Heart left ventricle (tissue), 16 donors: ENCODE data around the gene ZKSCAN5. TPM values are rescaled to one million over a fixed set of nuclear protein-coding genes. Genes with fewer than 3 reads are reported as not detected.
"Not testable (repeated sequence)": the region's sequence is repeated elsewhere in the genome, so short reads cannot be mapped to it uniquely, and the experiment has no call there.

Experiments used
- ATAC-seq, 4 donors: fragments of 200-7000 bp; cut with Tn5 transposase; one replicate each; pipeline ENCODE4 v1.9.1; 2020 to 2022; ENCODE audit warnings: moderate library complexity in 4 of 4, mild to moderate bottlenecking in 3 of 4, moderate number of reproducible peaks in 1 of 4
- DNase-seq, 5 donors: peaks; one replicate each; pipeline ENCODE4 v3.0.0-alpha.2; 2020
- H3K27ac ChIP-seq, 12 donors: fragments of 200-600 bp; sonication (generic) in 4 of 12; one replicate each; pipeline versions ENCODE4 v1.5.0 to v1.8.0; 2016 to 2022; ENCODE audit warnings: mild to moderate bottlenecking in 2 of 12
- H3K27me3 ChIP-seq, 9 donors: fragments of 200-600 bp; sonication (generic) in 2 of 9; one replicate each; pipeline versions ENCODE4 v1.5.1 to v1.8.0; 2016 to 2022; ENCODE audit warnings: mild to moderate bottlenecking in 3 of 9
- H3K36me3 ChIP-seq, 9 donors: fragments of 200-600 bp; sonication (generic) in 2 of 9; one replicate each; pipeline versions ENCODE4 v1.5.0 to v1.8.0; 2018 to 2022; ENCODE audit warnings: mild to moderate bottlenecking in 2 of 9
- H3K4me1 ChIP-seq, 12 donors: fragments of 200-600 bp; sonication (generic) in 4 of 12; one replicate each; pipeline versions ENCODE4 v1.5.0 to v1.8.0; 2016 to 2022; ENCODE audit warnings: mild to moderate bottlenecking in 3 of 12
- H3K4me3 ChIP-seq, 12 donors: fragments of 200-600 bp; sonication (generic) in 4 of 12; one replicate each; pipeline versions ENCODE4 v1.5.0 to v1.8.0; 2017 to 2022; ENCODE audit warnings: mild to moderate bottlenecking in 9 of 12, moderate library complexity in 4 of 12
- H3K9me3 ChIP-seq, 12 donors: fragments of 200-600 bp; sonication (generic) in 4 of 12; one replicate each; pipeline versions ENCODE4 v1.5.0 to v1.8.0; 2016 to 2022; ENCODE audit warnings: mild to moderate bottlenecking in 1 of 12
- CTCF ChIP-seq, 12 donors: fragments of 200-600 bp; sonication (generic) in 4 of 12; IDR thresholded peaks; one replicate each; pipeline versions ENCODE4 v1.5.0 to v1.8.0; 2018 to 2022; ENCODE audit warnings: antibody characterized with exemption in 12 of 12, mild to moderate bottlenecking in 5 of 12
- POLR2A ChIP-seq, 2 donors: fragments of 450-650 bp; IDR thresholded peaks; one replicate each; pipeline ENCODE4 v1.6.1; 2017; ENCODE audit warnings: antibody characterized with exemption in 2 of 2, mild to moderate bottlenecking in 2 of 2, moderate library complexity in 2 of 2
- WGBS, 4 donors: extraction: QIAGEN DNeasy Blood & Tissue Kit in 2 of 4; methylation state at CpG; one replicate each; pipeline versions ENCODE4 v1.1.5 to v1.1.7; 2013 to 2018; 5-methylcytosine and 5-hydroxymethylcytosine counted together
- intact Hi-C, 10 donors: fragments of 100-400 bp; cut with DNase I; formaldehyde crosslinking; loops; one replicate each; pipeline versions ENCODE4 v1.11.1 to v1.14.2; 2022
- polyA plus RNA-seq, 2 donors: library from polyadenylated mRNA; stranded (reverse); fragments of 200-250 nt; gene quantifications; one replicate each; pipeline ENCODE4 v1.2.3, GENCODE V29; 2013
- total RNA-seq, 9 donors: library from RNA; depleted of rRNA in 2 of 9; stranded (reverse); fragments of >200 nt in 2 of 9; fragmentation: NEBNext Ultra II Directional in 3 of 9; extraction: Animal tissue kit (Norgen Biotek cat#: 25700) in 3 of 9; gene quantifications; one replicate each; pipeline versions ENCODE4 v1.1.0 to v1.2.4, GENCODE V29; 2016 to 2023
- donor health status: ischemic (EF 13 %, LVEDD 7.1; RV severe dilation, severe dysfunction).
- donor health status: healthy with polysubstance abuse.
- donor health status: DM: no; HTN: yes; CAD: no.
- donor health status: DM: no; HTN: no; CAD: no.
- donor health status: ischemic (EF 25% LVEDD 6.9; RV normal size, moderate dysfunction).
- donor health status: ischemic (EF 25% LVEDD 5.7; RV mildly dilated, moderate dysfunction).
- donor health status: healthy.
- donor health status: DM: yes; HTN: yes; CAD: no.
- donor health status: ischemic (EF 35%, LVEDD 5.7; RV mildly dilated, moderate dysfunction).
- donor health status: nonischemic (EF 11% LVEDD 7.7; RV severe dilation, severe dysfunction).
- donor health status: DM: yes; HTN: yes; CAD: no.
- donor health status: PGD.
- donor health status: ischemic (EF 29% LVEDD 5.4; RV normal size, mild dysfunction).
- donor health status: nonischemic (EF 23%, LVEDD 6.1; RV moderate dilation, normal function).

The ZKSCAN5 gene
- total and polyA plus RNA-seq, 11 donors, result 2.1 to 9.6 (median 6.2) TPM

GRCh38 chr7:99499371-99499720, 5.1 kb upstream of the ZKSCAN5 start:
- ATAC-seq, result peak in 2 of 4 donors; percentile 7 to 43
- peaks cover 0 to 13% (median 6%) of the 10 kb centered on the region in 12 donors for H3K9me3 ChIP-seq
- no peaks in the 10 kb centered on the region for H3K27me3 ChIP-seq
- H3K27ac ChIP-seq, result peak overlapping the region; percentile 85 to 98 (median 92)
- 0 to 2% (median 0%) methylated on average over 13 to 14 of the region's 14 CpGs for WGBS, 4 donors
- no peak for DNase-seq
- peak overlapping the region; percentile 61 to 99 (median 82) for H3K4me3 ChIP-seq
- TF ChIP-seq POLR2A (IDR thresholded peaks at IDR 0.05), result no peak
- TF ChIP-seq CTCF (IDR thresholded peaks at IDR 0.05), result no peak
- peaks cover 12 to 36% (median 28%) of the 10 kb centered on the region in 12 donors for H3K4me1 ChIP-seq
- peaks cover 5 to 45% (median 35%) of the 10 kb centered on the region in 9 donors for H3K36me3 ChIP-seq
- intact Hi-C loops, result loop anchor here in 1 of 10 donors (10.0 kb wide), 1 partner anchor 115 kb away; the partner anchor contains the start of gene ZSCAN25

GRCh38 chr7:99499721-99500636, 4.5 kb upstream of the ZKSCAN5 start, which contains the start of gene ZNF394:
Gene ZNF394 (minus strand): TSS chr7:99500281. CDS start chr7:99500093, 188 bp downstream.
- TF ChIP-seq CTCF (IDR thresholded peaks at IDR 0.05) (peak in 3 of 12 donors; percentile 2 to 6 (median 4)), POLR2A (IDR thresholded peaks at IDR 0.05) (peak in 1 of 2 donors; percentile 57)
- Histone ChIP-seq H3K36me3 (peaks cover under 1 to 38% (median 29%) of the 10 kb centered on the region in 9 donors), H3K27me3 (no peaks in the 10 kb centered on the region), H3K4me1 (peaks cover 12 to 36% (median 28%) of the 10 kb centered on the region in 12 donors), H3K27ac (peak within 1 kb of the TSS; percentile 85 to 98 (median 92)), H3K4me3 (peak within 1 kb of the TSS; percentile 61 to 99 (median 82)), H3K9me3 (peaks cover 0 to 7% (median under 1%) of the 10 kb centered on the region in 12 donors)
- ATAC-seq (peak; percentile 53 to 68 (median 64)), DNase-seq (peak; percentile 92 to 94 (median 94))
- intact Hi-C loops, result loop anchor here in 9 of 10 donors (1.0 to 10.0 kb wide), 7 partner anchors 27 to 115 kb away; partner anchors contain the start of genes ZNF655 (in 6 of the 9), FAM200A (in 4 of the 9), ZNF789 (in 2 of the 9) and ATP5MF (in 1 of the 9)
- WGBS, 4 donors, result 0 to 1% (median 0%) methylated on average over 55 to 68 of the region's 68 CpGs

GRCh38 chr7:99500637-99501009, 3.8 kb upstream of the ZKSCAN5 start:
- H3K4me1 ChIP-seq, result peaks cover 13 to 39% (median 31%) of the 10 kb centered on the region in 12 donors
- WGBS, 4 donors, result 47 to 53% (median 52%) methylated on average over 16 of the region's 16 CpGs
- no peaks in the 10 kb centered on the region for H3K27me3 ChIP-seq
- H3K9me3 ChIP-seq, result peaks cover 0 to under 1% (median 0%) of the 10 kb centered on the region in 12 donors
- intact Hi-C loops, result loop anchor here in 9 of 10 donors (1.0 to 10.0 kb wide), 6 partner anchors 28 to 57 kb away; partner anchors contain the start of genes ZNF655 (in 6 of the 9), FAM200A (in 4 of the 9), ZNF789 (in 2 of the 9) and ATP5MF (in 1 of the 9)
- peak overlapping the region; percentile 85 to 98 (median 92) for H3K27ac ChIP-seq
- peaks cover 0 to 32% (median 25%) of the 10 kb centered on the region in 9 donors for H3K36me3 ChIP-seq
- DNase-seq (no peak), ATAC-seq (no peak)
- peak overlapping the region; percentile 61 to 99 (median 82) for H3K4me3 ChIP-seq
- TF ChIP-seq CTCF (IDR thresholded peaks at IDR 0.05) (no peak), POLR2A (IDR thresholded peaks at IDR 0.05) (no peak)

GRCh38 chr7:99501236-99501635, 3.2 kb upstream of the ZKSCAN5 start:
- Histone ChIP-seq H3K4me3 (peak overlapping the region in 5 of 12 donors; percentile 61 to 90 (median 83)), H3K4me1 (peaks cover 13 to 46% (median 37%) of the 10 kb centered on the region in 12 donors), H3K27ac (peak overlapping the region in 2 of 12 donors; percentile 92 to 95), H3K36me3 (peaks cover 0 to 26% (median 19%) of the 10 kb centered on the region in 9 donors)
- intact Hi-C loops, result loop anchor here in 9 of 10 donors (2.0 to 10.0 kb wide), 5 partner anchors 28 to 56 kb away; partner anchors contain the start of genes ZNF655 (in 6 of the 9), FAM200A (in 4 of the 9), ATP5MF (in 1 of the 9) and ZNF789 (in 1 of the 9)
- H3K27me3 ChIP-seq, DNase-seq, ATAC-seq, H3K9me3 ChIP-seq: not testable (repeated sequence)
- 91 to 93% (median 92%) methylated on average over 12 of the region's 12 CpGs for WGBS, 4 donors
